ENCODE results near the gene ZRSR2. TPM values are rescaled to one million over a fixed set of nuclear protein-coding genes. Genes with fewer than 3 reads are reported as not detected.

ZRSR2 gene
- total and polyA plus RNA-seq, 4 donors, result 13.4 to 98.8 (median 28.8) TPM

DNA sequence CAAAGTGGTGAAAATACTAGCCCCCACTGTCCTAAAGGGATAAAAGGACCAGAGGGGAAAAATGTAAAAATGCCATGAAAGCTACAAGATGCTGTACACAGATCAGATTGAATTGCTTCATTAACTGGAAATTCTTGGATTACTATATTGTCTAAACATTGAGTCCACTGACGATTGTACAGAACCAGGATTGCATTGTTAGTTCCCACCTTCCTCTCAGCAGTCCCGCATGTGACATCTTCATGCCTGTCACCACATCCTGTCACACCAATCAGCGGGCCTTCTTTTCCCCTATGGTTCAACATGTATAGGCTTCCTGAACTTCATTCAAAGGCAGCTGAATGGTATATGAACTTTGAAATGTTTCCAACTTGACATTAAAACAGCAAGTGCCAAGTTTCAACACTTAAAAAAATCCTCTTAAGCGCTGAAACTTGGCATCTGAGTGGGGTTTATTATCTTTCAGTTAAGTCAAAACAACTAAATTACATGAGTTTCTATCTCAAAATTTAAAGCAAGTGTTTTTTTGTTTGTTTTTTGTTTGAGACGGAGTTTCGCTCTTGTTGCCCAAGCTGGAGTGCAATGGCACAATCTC lies 24.6 kb downstream of the ZRSR2 start:
- peaks cover 0 to 2% of the 10 kb centered on the region in 2 donors for H3K36me3 ChIP-seq (ENCODE audit: control insufficient read depth in 1 of 2, insufficient read depth in 2 of 2, low read length in 1 of 2)
- ATAC-seq (ENCODE audit: low FRiP score), result no peak
- 81 to 88% methylated on average over 6 of the region's 6 CpGs for WGBS, 2 donors
- no peak overlapping the region for H3K4me3 ChIP-seq (ENCODE audit: low read length in 2 of 2)
- no peak overlapping the region for H3K27ac ChIP-seq (ENCODE audit: low read depth in 1 of 2, low read length in 2 of 2)
- intact Hi-C loops (cut with DNase I), result no loop called here
- no peaks in the 10 kb centered on the region for H3K9me3 ChIP-seq (ENCODE audit: control insufficient read depth, low read length)
- H3K4me1 ChIP-seq (ENCODE audit: control insufficient read depth in 1 of 2, insufficient read depth in 2 of 2, low read length in 2 of 2), result no peaks in the 10 kb centered on the region
- DNase-seq, result no peak
- no peaks in the 10 kb centered on the region for H3K27me3 ChIP-seq (ENCODE audit: control insufficient read depth in 1 of 2, insufficient read depth in 2 of 2, low read length in 1 of 2)

DNA sequence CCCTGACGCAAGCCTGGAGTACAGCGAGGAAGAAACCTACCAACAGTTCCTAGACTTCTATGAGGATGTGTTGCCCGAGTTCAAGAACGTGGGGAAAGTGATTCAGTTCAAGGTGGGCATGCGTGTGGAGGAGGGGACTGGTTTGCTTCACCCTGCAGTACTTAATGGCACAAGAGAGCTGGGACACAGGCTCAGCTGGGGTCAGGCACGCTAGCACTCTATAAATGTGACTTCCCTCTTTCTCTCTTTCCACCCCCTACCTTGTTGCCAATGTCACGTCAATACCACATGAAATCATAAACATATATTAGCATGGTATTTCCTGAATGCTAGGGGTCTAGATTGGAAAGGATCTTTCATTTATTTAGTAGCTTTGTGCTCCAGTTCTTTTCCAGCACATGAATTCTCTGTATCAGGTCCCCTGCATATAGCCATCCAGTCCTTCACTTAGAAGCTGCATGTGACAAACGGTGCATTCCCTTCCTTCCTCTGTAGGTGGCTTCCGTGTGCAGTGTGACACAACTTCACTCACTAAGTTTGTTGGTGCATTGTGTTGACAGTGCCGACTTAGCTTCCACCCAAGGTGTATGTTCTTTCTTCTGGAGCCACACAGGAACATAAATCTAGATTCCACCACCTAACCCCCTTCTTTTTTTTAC lies 25.6 kb downstream of the ZRSR2 start:
- no peak overlapping the region for H3K4me3 ChIP-seq (ENCODE audit: low read length in 2 of 2)
- H3K27ac ChIP-seq (ENCODE audit: low read depth in 1 of 2, low read length in 2 of 2), result no peak overlapping the region
- H3K36me3 ChIP-seq (ENCODE audit: control insufficient read depth in 1 of 2, insufficient read depth in 2 of 2, low read length in 1 of 2), result no peaks in the 10 kb centered on the region
- H3K9me3 ChIP-seq (ENCODE audit: control insufficient read depth, low read length), result no peaks in the 10 kb centered on the region
- H3K4me1 ChIP-seq (ENCODE audit: control insufficient read depth in 1 of 2, insufficient read depth in 2 of 2, low read length in 2 of 2), result no peaks in the 10 kb centered on the region
- ATAC-seq (ENCODE audit: low FRiP score) (peak; percentile 63), DNase-seq (no peak)
- H3K27me3 ChIP-seq (ENCODE audit: control insufficient read depth in 1 of 2, insufficient read depth in 2 of 2, low read length in 1 of 2), result no peaks in the 10 kb centered on the region
- intact Hi-C loops (cut with DNase I), result no loop called here
- WGBS, 2 donors, result 66 to 83% methylated on average over 10 of the region's 10 CpGs

DNA sequence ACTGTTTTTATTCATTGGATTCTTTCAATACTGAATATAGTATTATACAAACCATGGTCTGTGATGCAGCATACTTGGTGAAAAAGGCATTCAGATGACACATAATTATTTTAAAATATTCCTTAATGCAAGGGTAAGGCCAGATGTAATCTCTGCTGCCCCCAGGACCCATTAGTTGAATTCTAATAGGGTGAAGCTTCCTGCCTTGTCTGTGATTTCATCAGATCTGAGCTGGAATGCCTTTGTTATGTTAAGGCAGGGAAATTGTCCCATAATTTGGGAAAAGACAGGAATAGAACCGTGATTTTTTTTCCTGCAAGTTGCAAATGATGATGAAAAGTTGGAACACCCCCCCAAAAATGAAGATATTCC lies 26.1 kb downstream of the ZRSR2 start:
- Histone ChIP-seq H3K9me3 (ENCODE audit: control insufficient read depth, low read length) (no peaks in the 10 kb centered on the region), H3K4me3 (ENCODE audit: low read length in 2 of 2) (no peak overlapping the region), H3K36me3 (ENCODE audit: control insufficient read depth in 1 of 2, insufficient read depth in 2 of 2, low read length in 1 of 2) (no peaks in the 10 kb centered on the region), H3K4me1 (ENCODE audit: control insufficient read depth in 1 of 2, insufficient read depth in 2 of 2, low read length in 2 of 2) (no peaks in the 10 kb centered on the region), H3K27ac (ENCODE audit: low read depth in 1 of 2, low read length in 2 of 2) (no peak overlapping the region), H3K27me3 (ENCODE audit: control insufficient read depth in 1 of 2, insufficient read depth in 2 of 2, low read length in 1 of 2) (no peaks in the 10 kb centered on the region)
- ATAC-seq (ENCODE audit: low FRiP score) (no peak), DNase-seq (no peak)
- intact Hi-C loops (cut with DNase I), result no loop called here
- WGBS, 2 donors, result 43 to 64% methylated on average over 1 of the region's 1 CpG

DNA sequence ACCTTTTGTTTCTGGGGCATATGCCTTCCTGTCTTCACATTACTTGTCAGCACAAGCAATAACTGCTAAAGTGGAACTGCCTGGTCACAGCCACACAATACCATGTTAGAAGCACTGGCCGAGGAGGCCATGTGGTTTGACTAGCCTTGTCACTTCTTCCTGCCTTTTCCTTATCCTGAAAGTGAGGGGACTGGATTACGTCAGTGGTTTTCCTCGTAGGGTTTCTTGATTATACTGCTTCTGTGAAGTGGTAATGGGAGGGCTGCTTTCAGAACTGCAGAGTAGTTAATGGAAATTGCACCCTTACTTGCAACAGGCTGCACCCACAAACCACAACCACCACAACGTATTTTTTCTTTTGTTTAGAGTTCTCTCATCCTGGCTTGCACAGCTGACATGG lies 26.6 kb downstream of the ZRSR2 start:
- Histone ChIP-seq H3K4me1 (ENCODE audit: control insufficient read depth in 1 of 2, insufficient read depth in 2 of 2, low read length in 2 of 2) (no peaks in the 10 kb centered on the region), H3K4me3 (ENCODE audit: low read length in 2 of 2) (no peak overlapping the region), H3K36me3 (ENCODE audit: control insufficient read depth in 1 of 2, insufficient read depth in 2 of 2, low read length in 1 of 2) (no peaks in the 10 kb centered on the region), H3K27ac (ENCODE audit: low read depth in 1 of 2, low read length in 2 of 2) (no peak overlapping the region), H3K27me3 (ENCODE audit: control insufficient read depth in 1 of 2, insufficient read depth in 2 of 2, low read length in 1 of 2) (no peaks in the 10 kb centered on the region), H3K9me3 (ENCODE audit: control insufficient read depth, low read length) (no peaks in the 10 kb centered on the region)
- ATAC-seq (ENCODE audit: low FRiP score) (no peak), DNase-seq (no peak)
- WGBS, 2 donors, result 56 to 78% methylated on average over 4 of the region's 4 CpGs
- intact Hi-C loops (cut with DNase I), result no loop called here

DNA sequence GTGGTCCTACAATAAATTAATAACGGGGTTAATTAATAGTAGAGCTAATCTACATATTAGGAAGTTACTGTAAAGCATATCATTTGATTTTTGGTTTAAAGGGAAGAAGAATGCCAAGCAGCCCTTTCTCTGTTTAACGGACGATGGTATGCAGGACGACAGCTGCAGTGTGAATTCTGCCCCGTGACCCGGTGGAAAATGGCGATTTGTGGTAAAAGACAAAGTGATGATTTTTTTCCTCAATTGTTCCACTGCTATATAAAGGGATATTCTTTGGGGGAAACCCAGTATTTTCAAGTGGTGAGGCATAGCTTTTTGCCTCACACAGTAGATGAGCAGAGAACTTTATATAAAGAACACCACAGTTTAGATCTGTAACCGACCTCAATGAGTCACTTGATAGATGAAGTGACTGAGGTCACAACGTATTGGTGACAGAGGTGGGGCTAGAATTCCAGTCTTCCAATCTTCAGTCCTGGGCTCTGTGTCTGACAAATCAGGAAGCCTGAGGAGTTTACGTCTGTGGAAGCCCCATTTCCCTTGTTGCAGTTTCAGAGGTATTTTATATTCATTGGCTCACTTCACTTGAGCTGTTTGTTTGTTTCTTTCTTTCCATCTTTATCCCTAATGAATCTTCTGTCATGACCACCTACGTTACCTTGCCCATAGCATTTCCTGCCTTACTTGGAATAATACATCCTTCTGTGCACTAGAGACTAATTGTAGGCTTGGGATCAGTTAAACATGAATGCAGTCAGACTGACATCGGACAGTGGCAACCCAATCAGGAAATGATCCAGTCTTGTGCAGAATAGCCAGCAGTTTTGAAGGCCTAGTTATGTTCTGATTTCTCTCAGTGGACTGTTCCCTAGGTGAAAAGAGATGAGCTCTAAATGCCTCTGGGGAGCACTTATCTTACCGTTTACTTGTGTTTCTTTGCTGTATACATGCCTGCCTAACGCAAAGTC lies 30.1 kb downstream of the ZRSR2 start:
- Histone ChIP-seq H3K36me3 (ENCODE audit: control insufficient read depth in 1 of 2, insufficient read depth in 2 of 2, low read length in 1 of 2) (no peaks in the 10 kb centered on the region), H3K27me3 (ENCODE audit: control insufficient read depth in 1 of 2, insufficient read depth in 2 of 2, low read length in 1 of 2) (no peaks in the 10 kb centered on the region), H3K9me3 (ENCODE audit: control insufficient read depth, low read length) (no peaks in the 10 kb centered on the region), H3K4me1 (ENCODE audit: control insufficient read depth in 1 of 2, insufficient read depth in 2 of 2, low read length in 2 of 2) (no peaks in the 10 kb centered on the region), H3K27ac (ENCODE audit: low read depth in 1 of 2, low read length in 2 of 2) (no peak overlapping the region), H3K4me3 (ENCODE audit: low read length in 2 of 2) (no peak overlapping the region)
- intact Hi-C loops (cut with DNase I), result no loop called here
- no peak for ATAC-seq (ENCODE audit: low FRiP score)
- WGBS, 2 donors, result 83 to 87% methylated on average over 14 of the region's 14 CpGs
- DNase-seq, result no peak

DNA sequence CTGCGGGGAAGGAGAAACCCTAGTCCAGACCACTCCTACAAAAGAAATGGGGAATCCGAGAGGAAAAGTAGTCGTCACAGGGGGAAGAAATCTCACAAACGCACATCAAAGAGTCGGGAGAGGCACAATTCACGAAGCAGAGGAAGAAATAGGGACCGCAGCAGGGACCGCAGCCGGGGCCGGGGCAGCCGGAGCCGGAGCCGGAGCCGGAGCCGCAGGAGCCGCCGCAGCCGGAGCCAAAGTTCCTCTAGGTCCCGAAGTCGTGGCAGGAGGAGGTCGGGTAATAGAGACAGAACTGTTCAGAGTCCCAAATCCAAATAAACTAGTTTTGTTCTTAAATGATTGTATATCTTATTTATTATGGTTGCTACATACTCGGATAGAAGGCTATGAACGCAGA lies 32.6 kb downstream of the ZRSR2 start:
- no peaks in the 10 kb centered on the region for H3K36me3 ChIP-seq (ENCODE audit: control insufficient read depth in 1 of 2, insufficient read depth in 2 of 2, low read length in 1 of 2)
- 92 to 93% methylated on average over 23 of the region's 23 CpGs for WGBS, 2 donors
- no peak overlapping the region for H3K27ac ChIP-seq (ENCODE audit: low read depth in 1 of 2, low read length in 2 of 2)
- DNase-seq (no peak), ATAC-seq (ENCODE audit: low FRiP score) (no peak)
- intact Hi-C loops (cut with DNase I), result no loop called here
- H3K9me3 ChIP-seq (ENCODE audit: control insufficient read depth, low read length), result no peaks in the 10 kb centered on the region
- H3K27me3 ChIP-seq (ENCODE audit: control insufficient read depth in 1 of 2, insufficient read depth in 2 of 2, low read length in 1 of 2), result no peaks in the 10 kb centered on the region
- H3K4me1 ChIP-seq (ENCODE audit: control insufficient read depth in 1 of 2, insufficient read depth in 2 of 2, low read length in 2 of 2), result no peaks in the 10 kb centered on the region
- H3K4me3 ChIP-seq (ENCODE audit: low read length in 2 of 2), result no peak overlapping the region

DNA sequence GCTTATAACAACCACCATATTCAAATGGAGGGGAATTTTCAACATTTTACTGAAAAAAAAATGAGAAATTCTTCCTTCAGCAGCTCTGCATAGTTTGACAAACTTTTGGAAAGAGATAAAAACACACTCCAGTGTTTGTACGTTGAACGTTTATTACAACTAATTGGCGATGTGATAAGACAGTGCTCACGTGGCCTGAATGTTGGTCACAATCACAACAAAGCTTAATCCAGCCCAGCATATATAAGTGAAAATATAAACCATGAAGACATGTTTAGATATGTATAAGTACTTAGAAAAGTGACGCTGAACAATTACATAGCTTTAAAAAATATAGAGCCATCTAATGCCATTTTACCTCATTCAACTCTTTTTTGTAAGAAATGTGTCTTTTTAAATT lies 35.7 kb downstream of the ZRSR2 start:
- DNase-seq (no peak), ATAC-seq (ENCODE audit: low FRiP score) (no peak)
- Histone ChIP-seq H3K4me3 (ENCODE audit: low read length in 2 of 2) (no peak overlapping the region), H3K27ac (ENCODE audit: low read depth in 1 of 2, low read length in 2 of 2) (no peak overlapping the region), H3K4me1 (ENCODE audit: control insufficient read depth in 1 of 2, insufficient read depth in 2 of 2, low read length in 2 of 2) (no peaks in the 10 kb centered on the region), H3K9me3 (ENCODE audit: control insufficient read depth, low read length) (no peaks in the 10 kb centered on the region), H3K27me3 (ENCODE audit: control insufficient read depth in 1 of 2, insufficient read depth in 2 of 2, low read length in 1 of 2) (no peaks in the 10 kb centered on the region), H3K36me3 (ENCODE audit: control insufficient read depth in 1 of 2, insufficient read depth in 2 of 2, low read length in 1 of 2) (no peaks in the 10 kb centered on the region)
- 65 to 82% methylated on average over 5 of the region's 5 CpGs for WGBS, 2 donors
- intact Hi-C loops (cut with DNase I), result no loop called here

DNA sequence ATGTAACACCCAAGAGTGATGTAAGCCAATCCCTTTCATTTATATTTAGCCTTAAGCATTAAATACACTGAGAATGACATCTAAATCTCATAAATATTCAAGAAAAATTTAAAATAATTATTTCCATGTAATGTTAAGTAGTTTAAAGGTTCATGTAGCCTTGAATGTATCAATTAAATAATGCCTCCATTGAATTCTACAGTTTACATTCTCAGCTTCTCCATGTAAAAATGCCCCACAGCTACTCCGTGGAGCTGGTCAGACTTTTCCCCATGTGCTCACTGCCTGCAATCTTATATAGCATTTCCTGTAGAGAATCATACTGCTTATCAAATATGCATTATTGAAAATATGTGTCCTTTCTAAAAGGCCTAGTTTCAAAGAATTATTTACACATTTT lies 38.9 kb downstream of the ZRSR2 start:
- Histone ChIP-seq H3K36me3 (ENCODE audit: control insufficient read depth in 1 of 2, insufficient read depth in 2 of 2, low read length in 1 of 2) (no peaks in the 10 kb centered on the region), H3K4me1 (ENCODE audit: control insufficient read depth in 1 of 2, insufficient read depth in 2 of 2, low read length in 2 of 2) (no peaks in the 10 kb centered on the region), H3K9me3 (ENCODE audit: control insufficient read depth, low read length) (no peaks in the 10 kb centered on the region), H3K27me3 (ENCODE audit: control insufficient read depth in 1 of 2, insufficient read depth in 2 of 2, low read length in 1 of 2) (no peaks in the 10 kb centered on the region), H3K4me3 (ENCODE audit: low read length in 2 of 2) (no peak overlapping the region), H3K27ac (ENCODE audit: low read depth in 1 of 2, low read length in 2 of 2) (no peak overlapping the region)
- no peak for DNase-seq
- intact Hi-C loops (cut with DNase I), result no loop called here
- no peak for ATAC-seq (ENCODE audit: low FRiP score)
- 70 to 81% methylated on average over 1 of the region's 1 CpG for WGBS, 2 donors

Data from aorta (tissue), 5 donors.